Inflammatory macrophage treated with lipopolysaccharide for 4 hours (primary cell): ENCODE results near the gene CARD11.
"Not testable (repeated sequence)": the region's sequence is repeated elsewhere in the genome, so short reads cannot be mapped to it uniquely, and the experiment has no call there.

Source experiments
- DNase-seq: peaks from one replicate; pipeline ENCODE4 v3.0.0-alpha.2; 2020

CARD11 gene

GRCh38 chr7:2959103-2959680 lies 84.5 kb downstream of the CARD11 start:
- no peak for DNase-seq

DNA sequence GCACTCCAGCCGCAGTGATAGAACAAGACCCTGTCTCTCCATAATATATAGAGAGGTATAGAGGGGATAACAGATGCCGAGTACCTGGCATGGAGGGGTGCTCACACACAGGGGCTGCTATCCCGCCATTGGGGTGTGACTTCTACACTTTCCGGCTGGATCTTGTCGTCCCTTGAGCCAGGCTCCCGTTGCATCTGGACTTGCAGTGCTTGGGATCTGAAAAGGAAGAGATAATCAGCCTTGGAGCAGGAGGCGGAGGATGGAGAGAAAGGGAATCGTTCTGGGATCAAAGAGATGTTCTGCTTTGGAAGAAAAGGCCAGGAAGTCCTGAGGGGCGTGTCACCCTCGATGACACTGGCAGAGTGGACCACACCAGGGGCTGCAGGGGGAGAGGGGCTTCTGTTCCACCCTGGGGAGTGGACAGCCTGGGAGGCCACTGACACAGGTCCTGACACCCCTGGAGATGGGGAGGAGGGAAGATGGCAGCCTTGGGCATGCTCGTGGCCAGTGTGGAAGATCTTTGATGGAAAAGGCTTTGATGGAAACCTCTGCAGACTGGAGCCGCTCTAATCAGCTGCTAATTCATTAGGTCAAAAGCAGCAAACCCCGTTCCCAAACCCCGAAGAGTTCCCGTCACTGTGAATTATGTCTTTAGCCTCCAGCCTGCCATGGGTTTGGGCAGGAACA lies 85.1 kb downstream of the CARD11 start:
- no peak for DNase-seq

GRCh38 chr7:2957369-2957727 lies 86.3 kb downstream of the CARD11 start:
- DNase-seq: not testable (repeated sequence)

GRCh38 chr7:2956526-2957368 lies 86.9 kb downstream of the CARD11 start:
- peak; percentile 93 for DNase-seq

DNA sequence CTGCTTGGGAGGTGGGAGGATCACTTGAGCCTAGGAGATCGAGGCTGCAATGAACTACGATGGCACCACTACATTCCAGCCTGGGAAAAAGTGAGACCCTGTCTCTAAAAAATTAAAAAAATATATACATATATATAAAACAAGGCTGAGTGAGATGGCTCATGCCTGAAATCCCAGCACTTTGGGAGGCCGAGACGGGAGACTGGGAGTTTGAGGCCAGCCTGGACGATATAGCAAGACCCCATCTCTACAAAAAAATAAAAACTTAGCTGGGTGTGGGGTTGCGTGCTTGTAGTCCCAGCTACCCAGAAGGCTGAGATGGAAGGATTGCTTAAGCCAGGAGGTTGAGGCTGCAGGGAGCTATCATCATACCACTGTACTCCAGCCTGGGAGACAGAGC lies 87.6 kb downstream of the CARD11 start:
- DNase-seq: no peak

DNA sequence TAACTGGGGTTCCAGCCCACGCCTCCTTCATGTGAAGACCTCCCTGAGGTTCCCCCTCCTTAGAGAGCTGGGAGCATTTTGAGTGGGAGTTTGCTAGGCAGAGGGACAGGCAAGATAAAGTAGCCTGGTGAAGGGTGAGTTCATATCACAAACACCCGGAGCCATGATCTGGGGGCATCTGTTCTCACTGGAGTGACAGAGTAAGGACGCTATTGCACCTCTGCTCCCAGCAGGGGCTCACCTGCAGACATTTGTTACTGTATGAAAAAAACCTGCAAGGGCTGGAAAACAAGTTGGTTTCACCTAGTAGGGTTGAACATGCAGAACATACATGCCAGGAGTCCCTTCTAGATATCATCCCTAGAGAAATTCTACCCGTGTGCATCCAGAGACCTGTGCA lies 88.4 kb downstream of the CARD11 start:
- no peak for DNase-seq

DNA sequence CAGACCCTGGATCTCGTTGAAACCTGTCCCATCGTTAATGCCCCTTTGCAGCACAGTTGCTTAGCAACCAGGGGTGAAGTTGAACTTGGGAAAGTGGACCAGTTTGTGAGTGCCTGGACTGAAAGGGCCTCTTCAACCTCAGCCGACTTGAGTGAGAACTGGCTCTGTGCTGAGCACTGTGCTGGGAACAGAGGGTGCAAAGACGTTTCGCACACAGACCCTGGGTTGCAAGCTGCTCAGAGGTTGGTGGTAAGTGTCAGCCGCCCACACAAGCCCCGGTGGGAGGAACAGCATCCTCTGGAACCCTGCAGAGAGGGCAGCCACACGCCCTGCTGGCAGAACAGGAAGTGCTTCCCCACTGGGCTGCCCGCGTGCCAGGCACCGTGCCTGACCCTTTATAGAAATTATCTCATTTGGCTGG lies 89.2 kb downstream of the CARD11 start:
- DNase-seq: peak; percentile 32

DNA sequence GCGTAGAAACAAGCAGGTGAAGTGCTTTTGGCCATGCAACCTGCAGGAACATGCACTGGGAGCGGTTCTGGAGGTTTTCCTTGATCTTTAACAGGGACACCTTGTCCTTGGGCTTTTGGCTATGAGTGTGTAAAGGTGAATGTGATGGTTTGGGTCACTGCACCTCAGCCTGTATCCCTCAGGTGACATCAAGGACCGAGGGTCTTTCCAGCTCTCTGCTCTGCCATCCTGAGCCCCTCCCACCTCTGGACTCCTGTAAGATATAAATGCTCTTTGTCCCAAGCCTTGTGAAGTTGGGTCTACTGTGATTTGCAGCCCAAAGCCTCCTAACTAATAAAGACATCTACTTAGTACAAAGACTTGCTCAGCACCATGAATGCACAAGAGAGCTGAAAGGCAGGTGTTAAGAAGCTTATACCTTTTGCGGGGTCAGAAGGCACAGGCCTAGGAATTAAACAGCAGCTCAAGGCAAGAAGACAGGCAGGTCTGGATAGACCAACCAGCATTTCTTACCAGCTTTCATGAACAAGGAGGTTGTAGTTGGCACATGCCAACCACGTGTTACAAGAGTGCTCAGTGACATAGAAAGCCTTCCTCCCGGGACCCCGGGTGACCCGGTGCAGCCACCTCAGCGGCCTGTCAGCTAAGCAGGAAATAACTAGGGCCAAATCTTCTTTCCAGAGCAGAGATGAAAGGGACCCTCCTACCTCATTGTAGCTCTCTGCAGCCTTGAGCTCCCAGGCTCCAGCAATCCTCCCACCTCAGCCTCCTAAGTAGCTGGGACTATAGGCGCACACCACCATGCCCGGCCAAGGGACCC lies 89.9 kb downstream of the CARD11 start:
- no peak for DNase-seq

DNA sequence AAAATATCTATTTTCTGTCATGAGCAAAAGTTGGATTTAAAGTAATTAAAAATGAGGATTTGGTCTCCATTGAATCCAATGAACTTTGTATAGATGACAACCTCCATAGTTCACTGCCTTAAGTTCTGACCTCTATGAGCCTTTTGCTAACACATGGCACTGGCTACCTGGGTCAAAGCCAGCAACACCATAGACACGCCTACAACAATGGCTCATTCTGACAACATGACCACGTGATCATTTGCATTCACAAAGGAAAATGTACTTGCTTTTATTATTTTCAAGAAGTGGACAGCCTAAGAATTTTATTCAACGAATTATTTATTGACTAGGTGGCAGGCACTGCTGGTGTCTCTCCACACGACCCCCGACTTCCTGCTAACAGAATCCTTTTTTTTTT lies 90.6 kb downstream of the CARD11 start:
- peak; percentile 58 for DNase-seq

DNA sequence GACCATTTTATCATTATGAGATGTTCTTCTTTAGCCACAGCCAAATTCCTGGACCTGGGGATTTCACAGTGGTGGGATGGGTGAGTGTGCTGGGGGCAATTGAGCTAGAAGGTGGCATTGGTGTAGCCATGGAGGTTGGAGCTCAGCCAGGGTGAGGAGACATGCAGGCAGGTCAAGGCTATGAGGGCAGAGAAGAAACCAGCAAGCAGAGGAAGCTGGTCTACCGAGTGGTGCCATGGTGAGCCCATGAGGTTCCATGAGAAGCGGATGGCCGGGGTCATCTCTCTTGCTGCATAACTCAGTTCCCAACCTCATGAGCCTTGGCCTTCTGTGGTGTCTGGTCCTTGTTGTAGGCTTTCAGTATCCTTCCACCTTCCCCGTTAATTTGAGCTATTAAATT lies 91.4 kb downstream of the CARD11 start:
- DNase-seq: no peak

DNA sequence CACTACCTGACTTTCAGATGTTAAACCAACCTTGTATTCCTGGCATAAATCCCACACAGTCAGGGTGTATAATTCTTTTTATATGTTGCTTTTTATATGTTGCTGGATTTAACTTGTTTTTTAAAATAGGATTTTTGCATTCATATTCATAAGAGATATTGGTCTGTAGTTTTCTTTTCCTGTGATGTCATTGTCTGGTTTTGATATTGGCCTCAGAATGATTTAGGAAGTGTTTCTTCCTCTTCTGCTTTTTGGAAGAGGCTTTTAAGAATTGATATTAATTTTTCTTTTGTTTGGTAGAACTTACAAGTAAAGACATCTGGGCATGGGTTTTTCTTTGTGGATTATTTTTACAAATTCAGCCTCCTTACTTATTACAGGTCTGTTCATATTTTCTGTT lies 93.1 kb downstream of the CARD11 start:
- peak; percentile 82 for DNase-seq

DNA sequence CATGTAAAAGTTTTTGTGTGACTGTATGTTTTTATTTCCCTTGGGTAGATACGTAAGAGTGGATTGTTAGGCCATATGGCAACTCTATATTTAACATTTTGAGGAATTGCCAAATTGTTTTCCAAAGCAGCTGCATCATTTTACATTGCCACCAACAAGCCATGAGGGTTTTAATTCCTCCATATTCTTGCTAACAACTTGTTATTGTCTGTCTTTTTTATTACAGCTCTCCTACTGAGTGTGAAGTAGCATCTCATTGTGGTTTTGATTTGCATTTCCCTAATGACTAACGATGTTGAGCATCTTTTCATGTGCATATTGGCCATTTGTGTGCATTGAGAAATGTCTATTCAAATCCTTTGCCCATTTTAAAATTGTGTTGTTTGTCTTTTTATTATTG lies 94.9 kb downstream of the CARD11 start:
- peak; percentile 39 for DNase-seq

GRCh38 chr7:2947058-2947780 lies 96.4 kb downstream of the CARD11 start:
- peak; percentile 73 for DNase-seq

GRCh38 chr7:2945171-2945570 lies 98.5 kb downstream of the CARD11 start:
- no peak for DNase-seq

GRCh38 chr7:2944739-2945138 lies 98.9 kb downstream of the CARD11 start:
- DNase-seq: peak; percentile 62

GRCh38 chr7:2943851-2944601 lies 99.6 kb downstream of the CARD11 start:
- DNase-seq: no peak

GRCh38 chr7:2941216-2941859 lies 102.3 kb downstream of the CARD11 start:
- peak; percentile 75 for DNase-seq

GRCh38 chr7:2940466-2940865 lies 103.2 kb downstream of the CARD11 start:
- DNase-seq: no peak

- peak; percentile 49 for DNase-seq
Observed at GRCh38 chr7:2939193-2939885, 104.3 kb downstream of the CARD11 start.

- DNase-seq: no peak
Observed at GRCh38 chr7:2938514-2939192, 105.0 kb downstream of the CARD11 start.
